GM20431 (cell line): ENCODE results near the gene PIP5K1B.

Experiments
- in situ Hi-C: fragments of 300-500 bp; cut with MseI, MboI; formaldehyde crosslinking; loops from one replicate; pipeline ENCODE4 v1.15.0; 2020; ENCODE audit warnings: low sequenced_read_pairs; ENCODE audit not compliant: unreplicated experiment

The PIP5K1B gene, protein sequence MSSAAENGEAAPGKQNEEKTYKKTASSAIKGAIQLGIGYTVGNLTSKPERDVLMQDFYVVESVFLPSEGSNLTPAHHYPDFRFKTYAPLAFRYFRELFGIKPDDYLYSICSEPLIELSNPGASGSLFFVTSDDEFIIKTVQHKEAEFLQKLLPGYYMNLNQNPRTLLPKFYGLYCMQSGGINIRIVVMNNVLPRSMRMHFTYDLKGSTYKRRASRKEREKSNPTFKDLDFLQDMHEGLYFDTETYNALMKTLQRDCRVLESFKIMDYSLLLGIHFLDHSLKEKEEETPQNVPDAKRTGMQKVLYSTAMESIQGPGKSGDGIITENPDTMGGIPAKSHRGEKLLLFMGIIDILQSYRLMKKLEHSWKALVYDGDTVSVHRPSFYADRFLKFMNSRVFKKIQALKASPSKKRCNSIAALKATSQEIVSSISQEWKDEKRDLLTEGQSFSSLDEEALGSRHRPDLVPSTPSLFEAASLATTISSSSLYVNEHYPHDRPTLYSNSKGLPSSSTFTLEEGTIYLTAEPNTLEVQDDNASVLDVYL

DNA sequence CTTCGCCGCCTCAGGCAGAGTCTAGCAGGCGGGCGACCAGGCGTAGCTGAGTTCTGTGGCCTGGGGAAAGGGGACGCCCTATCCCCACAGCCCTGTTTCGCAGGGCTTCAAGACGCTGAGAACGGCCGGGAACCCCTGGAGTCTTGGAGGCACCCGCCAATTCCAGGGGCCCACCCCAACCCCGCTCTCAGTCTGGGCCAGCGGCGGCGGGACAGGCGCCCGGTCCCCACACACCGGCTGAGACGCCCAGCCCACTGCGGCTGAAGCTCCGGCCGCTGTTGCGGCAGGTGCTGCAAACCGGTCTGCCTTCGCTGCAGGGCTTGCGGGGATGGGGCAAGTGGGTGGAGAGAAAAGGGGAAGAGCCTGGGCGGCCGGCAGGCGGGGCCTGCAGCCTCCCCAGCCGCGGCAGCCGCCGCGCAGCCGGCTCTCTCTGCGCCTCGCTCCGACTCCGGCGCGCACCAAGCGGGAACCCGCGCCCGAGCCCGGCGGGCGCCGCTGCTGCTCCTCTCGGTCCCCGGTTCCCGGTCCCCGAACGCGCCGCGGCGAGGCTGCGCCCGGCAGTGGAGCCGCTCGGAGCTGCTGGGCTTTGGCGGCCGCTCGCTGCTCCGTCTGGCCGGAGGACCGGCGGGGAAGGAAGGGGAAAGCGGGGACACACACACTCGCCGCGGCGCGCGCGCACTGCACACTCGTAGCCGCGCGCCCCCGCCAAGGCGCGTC, at the start of gene PIP5K1B:
TSS of gene PIP5K1B (plus strand) at position 427 of the 717 bp plus-strand sequence. CDS start 117,375 bp downstream, outside the sequence.
- in situ Hi-C loops: no loop called here

DNA sequence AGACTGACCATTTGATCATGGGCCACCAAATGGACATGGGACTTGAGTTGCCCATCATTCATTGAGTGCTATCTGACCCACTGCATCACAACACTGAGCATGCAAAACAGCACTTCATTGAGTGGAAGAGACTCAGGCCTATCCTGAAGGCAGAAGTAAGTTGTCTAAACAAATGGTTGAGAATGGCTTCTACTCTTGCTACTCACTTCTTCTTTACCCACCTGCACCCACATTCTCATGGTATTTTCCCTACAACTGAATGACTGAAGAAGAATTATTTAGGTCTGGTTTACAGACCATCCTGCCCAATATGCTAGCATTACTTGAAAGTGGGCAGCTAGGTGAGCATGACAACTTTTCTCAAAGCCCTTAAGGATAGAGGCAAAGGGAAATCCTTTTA, 41.0 kb upstream of the PIP5K1B start:
- in situ Hi-C loops: no loop called here

DNA sequence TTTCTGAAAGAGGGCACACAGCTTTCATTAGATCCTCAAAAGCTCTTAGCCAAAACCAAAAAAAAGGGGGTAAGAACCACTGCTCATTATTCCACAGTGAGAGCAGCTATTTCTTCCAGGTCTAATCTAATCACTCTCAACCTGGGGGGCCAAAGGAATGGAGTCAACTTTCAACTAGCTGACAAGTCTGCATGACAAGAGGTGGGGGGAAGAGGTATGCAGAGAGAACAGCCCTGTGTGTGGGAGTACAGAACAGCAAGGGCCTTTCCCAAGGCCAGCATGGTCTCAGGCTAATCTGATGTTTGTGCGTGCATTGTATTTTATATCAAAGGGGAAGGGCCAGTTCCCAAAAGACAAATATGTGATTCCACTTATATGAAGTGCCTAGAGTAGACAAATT, 36.9 kb upstream of the PIP5K1B start:
- in situ Hi-C loops: no loop called here

DNA sequence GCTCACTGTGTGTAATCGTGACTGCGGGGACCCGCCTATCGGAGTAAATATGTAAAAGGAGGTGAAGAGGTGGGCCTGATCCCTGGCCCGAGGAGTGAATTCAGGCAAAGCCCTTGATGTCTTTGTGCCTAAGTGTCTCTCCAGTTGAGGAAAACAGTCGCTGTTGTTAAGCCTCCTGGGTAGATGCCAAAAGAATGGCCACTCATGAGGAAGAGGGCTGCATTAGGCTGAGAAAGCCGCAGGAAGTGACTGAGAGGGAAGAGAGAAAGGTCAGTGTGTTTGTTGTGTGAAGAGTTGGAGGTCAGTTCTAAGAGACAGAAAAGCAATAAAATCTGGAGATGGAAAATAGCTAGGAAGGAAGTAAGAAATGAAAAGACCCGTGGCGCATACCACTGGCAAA, 35.8 kb upstream of the PIP5K1B start:
- in situ Hi-C loops: no loop called here

DNA sequence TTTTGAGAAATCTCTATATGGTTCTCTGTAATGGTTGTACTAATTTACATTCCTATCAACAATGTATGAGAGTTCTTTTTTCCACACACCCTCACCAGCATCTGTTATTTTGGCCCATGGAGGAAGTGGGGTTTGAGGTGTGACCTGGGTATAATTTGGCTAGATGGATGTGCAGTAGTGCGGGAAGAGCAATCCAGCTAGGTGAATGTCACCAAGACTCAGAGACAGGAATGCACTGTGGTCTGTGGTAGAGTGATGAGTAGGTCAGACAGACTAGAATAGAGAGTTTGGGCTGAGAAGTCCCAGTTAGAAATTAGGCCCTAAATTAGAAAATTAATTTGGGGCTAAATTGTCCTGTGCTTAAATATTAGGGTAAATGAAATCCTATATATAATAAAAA, 32.8 kb upstream of the PIP5K1B start:
- in situ Hi-C loops: no loop called here

DNA sequence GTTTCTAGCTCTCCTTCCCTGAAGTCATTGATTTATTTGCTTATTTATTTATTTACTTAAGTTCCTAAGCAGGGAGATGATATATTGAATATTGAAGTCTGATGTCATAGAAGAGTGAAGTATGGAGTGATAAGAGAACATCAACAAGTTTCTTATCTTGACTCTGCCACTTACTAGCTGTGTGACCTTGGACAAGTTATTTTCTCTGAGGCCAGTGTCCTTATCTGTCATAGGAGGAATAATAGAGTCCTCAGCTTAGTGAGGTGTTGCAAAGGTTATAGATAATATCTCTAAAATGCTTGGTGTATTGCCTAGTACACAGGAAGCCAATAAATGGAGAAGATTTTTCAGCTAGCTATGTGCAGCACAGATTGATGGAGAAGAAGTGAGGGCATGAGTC, 32.4 kb upstream of the PIP5K1B start:
- in situ Hi-C loops: no loop called here

DNA sequence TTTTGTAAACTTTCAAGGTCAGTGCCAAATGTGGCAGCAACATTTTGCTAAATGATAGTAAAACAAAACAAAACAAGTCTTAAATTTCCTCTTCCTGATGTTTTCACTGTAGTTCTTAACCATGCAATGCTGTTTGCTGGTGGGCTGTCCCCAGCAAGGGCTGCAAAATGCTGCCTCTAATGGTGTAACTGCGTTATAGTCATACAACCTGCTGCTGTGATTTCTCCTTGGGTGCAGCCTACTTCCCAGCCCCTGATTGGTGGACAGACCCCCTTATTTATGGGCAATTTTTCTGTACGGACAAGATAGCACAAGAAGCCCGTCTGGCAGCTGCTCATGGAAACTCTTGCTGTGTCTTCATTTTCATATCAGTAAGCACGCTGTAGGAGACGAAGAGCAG, 26.6 kb upstream of the PIP5K1B start:
- in situ Hi-C loops: loop anchor here (25.0 kb wide), 2 partner anchors 91 to 334 kb away; partner anchors contain the start of gene PRKACG

DNA sequence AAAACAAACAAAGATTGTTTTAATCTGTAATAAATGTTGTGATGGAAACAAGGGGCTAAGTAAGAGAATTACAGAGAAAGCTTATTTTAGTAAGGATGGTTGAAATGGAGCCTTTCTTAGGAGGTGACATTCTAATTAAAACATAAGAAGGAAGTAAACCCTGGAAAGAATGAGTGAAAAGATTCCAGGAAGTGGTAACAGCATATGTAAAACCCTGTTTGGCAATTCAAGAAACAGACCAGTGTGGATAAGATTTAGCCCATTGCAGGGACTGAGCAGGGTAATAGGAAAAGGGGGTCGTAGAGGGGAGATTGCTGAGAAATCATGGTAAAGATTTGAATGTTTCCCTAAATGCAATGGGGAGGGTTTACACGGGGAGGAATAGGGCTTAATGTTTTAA, 21.6 kb upstream of the PIP5K1B start:
- in situ Hi-C loops: loop anchor here (25.0 kb wide), 2 partner anchors 96 to 329 kb away; partner anchors contain the start of gene PRKACG

GRCh38 chr9:68685213-68685612, 19.8 kb upstream of the PIP5K1B start:
- in situ Hi-C loops: loop anchor here (25.0 kb wide), 2 partner anchors 98 to 327 kb away; partner anchors contain the start of gene PRKACG

GRCh38 chr9:68685770-68686169, 19.3 kb upstream of the PIP5K1B start:
- in situ Hi-C loops: loop anchor here (25.0 kb wide), 2 partner anchors 98 to 327 kb away; partner anchors contain the start of gene PRKACG

DNA sequence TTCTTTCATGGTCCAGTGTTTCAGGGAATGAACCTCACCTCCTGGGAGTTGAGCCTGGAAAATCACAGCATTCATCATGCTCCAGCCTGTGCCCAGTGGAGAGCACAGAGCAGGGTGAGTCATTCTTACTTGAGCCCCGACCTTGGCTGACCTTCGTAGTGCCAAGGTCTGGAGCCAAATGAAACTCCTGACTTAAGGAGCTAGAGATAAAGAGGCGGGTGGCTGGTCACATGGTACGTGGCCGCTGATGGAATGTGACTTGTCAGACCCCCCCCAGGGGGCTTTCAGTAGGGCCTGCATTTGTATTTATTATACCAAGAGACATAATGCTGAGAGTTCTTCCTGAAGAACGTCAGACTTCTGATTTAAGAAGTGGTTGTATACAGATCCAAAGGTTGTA, 15.0 kb upstream of the PIP5K1B start:
- in situ Hi-C loops: loop anchor here (25.0 kb wide), 2 partner anchors 103 to 322 kb away; partner anchors contain the start of gene PRKACG

DNA sequence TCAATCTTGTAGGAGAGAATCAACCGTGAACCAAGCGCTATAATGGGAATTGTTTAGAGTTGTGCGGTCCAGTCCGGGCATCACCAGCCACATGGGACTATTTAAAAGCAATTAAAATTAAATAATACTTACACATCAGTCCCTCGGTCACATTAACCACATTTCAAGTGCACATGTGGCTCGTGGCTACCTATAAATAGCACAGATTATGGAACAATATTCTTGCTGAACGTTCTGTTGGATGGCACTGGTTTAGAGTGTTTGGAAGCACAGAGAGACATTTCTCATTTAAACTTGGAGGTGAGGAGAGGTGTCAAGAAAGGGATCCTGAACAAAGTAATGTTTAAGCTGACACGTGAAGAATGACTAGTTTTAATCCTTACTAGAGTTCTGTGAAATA, 12.5 kb upstream of the PIP5K1B start:
- in situ Hi-C loops: loop anchor here (25.0 kb wide), 2 partner anchors 105 to 320 kb away; partner anchors contain the start of gene PRKACG

- in situ Hi-C loops: loop anchor here (25.0 kb wide), 2 partner anchors 107 to 318 kb away; partner anchors contain the start of gene PRKACG
These were observed 10.9 kb upstream of the PIP5K1B start for GRCh38 chr9:68694125-68694524.

DNA sequence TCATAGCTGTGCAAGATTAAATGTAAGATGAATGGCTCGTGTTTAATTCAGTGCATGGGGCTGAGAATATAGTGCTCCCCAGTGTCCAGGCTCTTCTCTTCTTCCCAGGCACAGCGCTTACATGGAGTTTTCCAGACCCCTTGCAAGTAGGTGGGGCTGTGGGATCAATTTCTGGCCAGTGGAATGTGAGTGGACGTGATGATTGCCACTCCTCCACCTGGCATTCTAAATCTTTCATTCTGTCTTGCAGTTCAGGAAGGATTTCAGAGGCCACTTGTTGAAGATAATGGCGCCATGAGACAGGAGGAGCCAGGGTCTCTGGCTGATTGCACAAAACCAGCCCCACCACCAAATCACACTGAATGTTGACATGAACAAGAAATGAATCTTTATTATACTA, 7.2 kb upstream of the PIP5K1B start:
- in situ Hi-C loops: loop anchor here (25.0 kb wide), 2 partner anchors 111 to 314 kb away; partner anchors contain the start of gene PRKACG

DNA sequence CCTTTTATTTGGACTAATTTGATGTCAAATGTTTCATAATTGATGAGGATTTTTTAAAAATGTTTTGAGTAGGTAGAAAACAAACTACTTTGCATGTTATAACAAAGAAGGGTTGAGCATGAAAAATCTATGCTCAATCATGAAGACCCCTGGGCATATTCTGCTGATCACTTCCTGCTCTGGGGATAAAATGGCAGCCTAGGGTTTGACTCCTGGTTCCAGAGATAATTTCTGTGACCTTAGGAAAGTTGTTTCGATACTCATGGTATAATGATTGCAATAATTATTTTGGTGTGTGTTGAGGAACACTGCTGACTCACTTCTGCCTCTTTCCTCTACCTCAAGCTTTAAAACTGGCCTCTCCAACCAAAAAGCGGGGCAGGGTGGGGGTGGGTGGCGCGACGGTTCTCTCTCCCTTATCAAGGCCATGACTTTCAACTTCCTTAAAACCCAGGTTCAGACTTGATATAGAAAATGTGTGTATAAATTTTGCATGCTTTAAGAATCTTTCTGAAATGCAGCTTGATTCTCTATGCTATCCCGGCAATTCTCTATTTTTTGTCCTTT, 6.0 kb upstream of the PIP5K1B start:
- in situ Hi-C loops: loop anchor here (25.0 kb wide), 2 partner anchors 112 to 313 kb away; partner anchors contain the start of gene PRKACG

GRCh38 chr9:68699625-68700024, 5.4 kb upstream of the PIP5K1B start:
- in situ Hi-C loops: loop anchor here (25.0 kb wide), 2 partner anchors 112 to 313 kb away; partner anchors contain the start of gene PRKACG

GRCh38 chr9:68702493-68702892, 2.5 kb upstream of the PIP5K1B start:
- in situ Hi-C loops: no loop called here

GRCh38 chr9:68703672-68704071, 1.4 kb upstream of the PIP5K1B start:
- in situ Hi-C loops: no loop called here

- in situ Hi-C loops: no loop called here
These were observed 584 bp upstream of the PIP5K1B start for GRCh38 chr9:68704498-68704813.
